ENCODE results near the gene ARFRP1.

- no peak for TF ChIP-seq CTCF (IDR thresholded peaks at IDR 0.05)
- TF ChIP-seq EP300 (IDR thresholded peaks at IDR 0.05): no peak
These were observed 20.2 kb downstream of the ARFRP1 start for GRCh38 chr20:63687419-63688178.

Data from stomach (tissue), 4 donors.